PC-9 (cell line): ENCODE data around the gene SPOP. TPM values are rescaled to one million over a fixed set of nuclear protein-coding genes. Genes with fewer than 3 reads are reported as not detected.
A peak's percentile ranks its signal among the peaks of the same experiment; 100 is the strongest.

Experiments
- BruUV-seq: library from RNA; stranded (reverse); fragments of 400-500 nt; replicated peaks from 2 replicates; lab custom pipeline; 2021; lab: Mats Ljungman, UMichigan
- CTCF ChIA-PET: fragments of 300-600 bp; sonication (Branson Sonifier 250); formaldehyde crosslinking; loops from one replicate; lab custom pipeline; 2022; ENCODE audit warnings: antibody characterized with exemption; lab: Charles Lee
- POLR2A ChIA-PET: fragments of 300-600 bp; sonication (Branson Sonifier 250); formaldehyde crosslinking; loops from one replicate; lab custom pipeline; 2022; ENCODE audit warnings: antibody characterized with exemption; ENCODE audit not compliant: unreplicated experiment; lab: Charles Lee
- DNase-seq, 2 experiments: peaks; one replicate each; pipeline versions ENCODE4 v3.0.0 to v3.0.0-alpha.2; 2015 to 2022; ENCODE audit warnings: mixed read lengths in 1 of 2
- H2AFZ ChIP-seq: fragments of 200-600 bp; sonication (generic); 2 replicates; pipeline ENCODE4 v1.8.1; 2017; ENCODE audit warnings: antibody characterized with exemption
- H3F3A ChIP-seq: fragments of 200-600 bp; sonication (generic); 2 replicates; pipeline ENCODE4 v1.8.1; 2017; ENCODE audit warnings: antibody characterized with exemption, mild to moderate bottlenecking, low read depth; ENCODE audit not compliant: insufficient read depth
- H3K27ac ChIP-seq: fragments of 200-600 bp; sonication (generic); 2 replicates; pipeline ENCODE4 v1.6.1; 2016; ENCODE audit warnings: mixed run types
- H3K27me3 ChIP-seq: fragments of 200-600 bp; sonication (generic); 2 replicates; pipeline ENCODE4 v1.6.1; 2016; ENCODE audit warnings: low read depth, mixed run types; ENCODE audit not compliant: insufficient read depth
- H3K36me3 ChIP-seq: fragments of 200-600 bp; sonication (generic); 2 replicates; pipeline ENCODE4 v1.6.1; 2016; ENCODE audit warnings: low read depth, mixed run types
- H3K4me1 ChIP-seq: fragments of 200-600 bp; sonication (generic); replicated peaks from 2 replicates; pipeline ENCODE4 v1.6.1; 2016; ENCODE audit warnings: mixed run types; ENCODE audit not compliant: insufficient read depth
- H3K4me2 ChIP-seq: fragments of 200-600 bp; sonication (generic); 2 replicates; pipeline ENCODE4 v1.6.1; 2017; ENCODE audit warnings: mixed run types
- H3K4me3 ChIP-seq: fragments of 200-600 bp; sonication (generic); 2 replicates; pipeline ENCODE4 v1.6.1; 2016; ENCODE audit warnings: mixed run types
- H3K79me2 ChIP-seq: fragments of 200-600 bp; sonication (generic); 2 replicates; pipeline ENCODE4 v1.6.1; 2017; ENCODE audit warnings: low read depth, mixed run types
- H3K9me2 ChIP-seq: fragments of 200-600 bp; sonication (generic); 2 replicates; pipeline ENCODE4 v1.8.1; 2017; ENCODE audit warnings: mild to moderate bottlenecking; ENCODE audit not compliant: insufficient read depth
- H3K9me3 ChIP-seq: fragments of 200-600 bp; sonication (generic); 2 replicates; pipeline ENCODE4 v1.8.1; 2016; ENCODE audit warnings: low read depth; ENCODE audit not compliant: insufficient read depth
- H4K20me1 ChIP-seq: fragments of 200-600 bp; sonication (generic); 2 replicates; pipeline ENCODE4 v1.8.1; 2017; ENCODE audit not compliant: insufficient read depth
- CTCF ChIP-seq: fragments of 200-600 bp; sonication (generic); conservative IDR thresholded peaks from 2 replicates; pipeline ENCODE4 v1.6.1; 2017; ENCODE audit warnings: mixed run types, antibody characterized with exemption, mild to moderate bottlenecking, moderate library complexity
- EZH2 ChIP-seq: fragments of 200-600 bp; sonication (generic); IDR thresholded peaks from 2 replicates; pipeline ENCODE4 v1.8.0; 2017; ENCODE audit warnings: antibody characterized with exemption, low read depth
- intact Hi-C: fragments of 100-400 bp; cut with micrococcal nuclease; formaldehyde crosslinking; loops from one replicate; pipeline ENCODE4 v1.10.0; 2022; ENCODE audit not compliant: unreplicated experiment
- total RNA-seq: library from RNA; stranded (reverse); gene quantifications from 2 replicates; pipeline ENCODE4 v1.2.3, GENCODE V29; 2021

The SPOP gene
- total RNA-seq, 1 experiment from 2014 or later: 41.7 TPM

GRCh38 chr17:49565948-49566491, 111.9 kb downstream of the SPOP start:
- POLR2A ChIA-PET: interaction anchor here (0.5 to 0.6 kb wide), 2 partner anchors 159 to 304 kb away, joined by 5 to 11 read pairs; no protein-coding TSS in a partner anchor

GRCh38 chr17:49564638-49565037, 113.3 kb downstream of the SPOP start:
- H3F3A ChIP-seq: peaks cover 6% of the 10 kb centered on the region; the same call in 1 of the 2 replicates
- POLR2A ChIA-PET: no interaction called here
- no peak for TF ChIP-seq EZH2
- no peak for TF ChIP-seq CTCF
- no peaks in the 10 kb centered on the region for H3K9me3 ChIP-seq
- H3K9me2 ChIP-seq: no peaks in the 10 kb centered on the region
- no peaks in the 10 kb centered on the region for H3K36me3 ChIP-seq
- H3K79me2 ChIP-seq: no peaks in the 10 kb centered on the region
- H3K4me2 ChIP-seq: no peak overlapping the region
- H2AFZ ChIP-seq: no peak overlapping the region
- BruUV-seq: no TSS peak
- CTCF ChIA-PET: interaction anchor here (0.6 to 0.7 kb wide), 2 partner anchors 60 to 163 kb away, joined by 5 to 14 read pairs; no protein-coding TSS in a partner anchor
- no peaks in the 10 kb centered on the region; the same call in 1 of the 2 replicates for H3K27me3 ChIP-seq
- no peak overlapping the region for H3K4me3 ChIP-seq
- H3K27ac ChIP-seq: no peak overlapping the region
- no peaks in the 10 kb centered on the region for H4K20me1 ChIP-seq
- intact Hi-C loops: loop anchor here (5.0 kb wide), 1 partner anchor 733 kb away; no protein-coding TSS in a partner anchor
- H3K4me1 ChIP-seq: 0 out of 2 replicates have a peak, but pooled peaks cover 6% of the 10 kb centered on the region
- no peak for DNase-seq

More at GRCh38 chr17:49565948-49566491, 111.9 kb downstream of the SPOP start:
- Histone ChIP-seq H3K79me2 (no peaks in the 10 kb centered on the region), H2AFZ (no peak overlapping the region), H3K9me3 (no peaks in the 10 kb centered on the region), H3K4me1 (0 out of 2 replicates have a peak, but pooled peaks cover 6% of the 10 kb centered on the region), H4K20me1 (no peaks in the 10 kb centered on the region), H3K9me2 (no peaks in the 10 kb centered on the region), H3K4me3 (no peak overlapping the region), H3K27ac (no peak overlapping the region), H3K27me3 (peaks cover 9% of the 10 kb centered on the region; the same call in 1 of the 2 replicates), H3F3A (peaks cover 19% of the 10 kb centered on the region; the same call in 1 of the 2 replicates), H3K4me2 (no peak overlapping the region), H3K36me3 (no peaks in the 10 kb centered on the region)
- no peak for TF ChIP-seq EZH2
- BruUV-seq: no TSS peak
- intact Hi-C loops: loop anchor here (5.0 kb wide), 1 partner anchor 731 kb away; no protein-coding TSS in a partner anchor
- peak in 1 of 2 experiments; percentile 38 for DNase-seq
- CTCF ChIA-PET: interaction anchor here (0.6 to 1.2 kb wide), 3 partner anchors 9 to 724 kb away, joined by 3 to 6 read pairs (median 4); partner anchors contain the start of gene NXPH3

GRCh38 chr17:49557312-49558024, 120.4 kb downstream of the SPOP start:
- Histone ChIP-seq H3K4me1 (no peaks in the 10 kb centered on the region), H3F3A (no peaks in the 10 kb centered on the region; the same call in 1 of the 2 replicates), H3K9me3 (no peaks in the 10 kb centered on the region), H3K27me3 (no peaks in the 10 kb centered on the region), H3K9me2 (no peaks in the 10 kb centered on the region), H3K4me2 (no peak overlapping the region), H3K79me2 (no peaks in the 10 kb centered on the region), H3K4me3 (no peak overlapping the region), H3K27ac (no peak overlapping the region), H2AFZ (no peak overlapping the region), H4K20me1 (no peaks in the 10 kb centered on the region), H3K36me3 (no peaks in the 10 kb centered on the region)
- DNase-seq: peak in 1 of 2 experiments; percentile 42
- ChIA-PET CTCF (interaction anchor here (0.6 to 1.8 kb wide), 7 partner anchors 10 to 818 kb away, joined by 3 to 6 read pairs (median 4); no protein-coding TSS in a partner anchor), POLR2A (interaction anchor here (0.7 kb wide), 1 partner anchor 215 kb away, joined by 4 read pairs; no protein-coding TSS in a partner anchor)
- BruUV-seq: no TSS peak
- intact Hi-C loops: loop anchor here (1.0 kb wide), 1 partner anchor 242 kb away; no protein-coding TSS in a partner anchor
- TF ChIP-seq EZH2: no peak
- peak; percentile 75 for TF ChIP-seq CTCF
